Ascending aorta (tissue), 2 donors: Measurements from ENCODE around the gene TH. TPM values are rescaled to one million over a fixed set of nuclear protein-coding genes. Genes with fewer than 3 reads are reported as not detected.

Experiments
- DNase-seq, 2 donors: peaks; one replicate each; pipeline ENCODE4 v3.0.0-alpha.2; 2019; ENCODE audit warnings: low spot score in 2 of 2
- H3K27ac ChIP-seq, 2 donors: fragments of 200-600 bp; sonication (generic); one replicate each; pipeline ENCODE4 v1.5.1; 2016 to 2017; ENCODE audit warnings: mild to moderate bottlenecking in 1 of 2
- H3K27me3 ChIP-seq: fragments of 200-600 bp; sonication (generic); one replicate; pipeline ENCODE4 v1.5.1; 2017
- H3K36me3 ChIP-seq, 2 donors: fragments of 200-600 bp; sonication (generic); one replicate each; pipeline ENCODE4 v1.5.1; 2016
- H3K4me1 ChIP-seq, 2 donors: fragments of 200-600 bp; sonication (generic); one replicate each; pipeline ENCODE4 v1.5.1; 2016 to 2017; ENCODE audit warnings: mild to moderate bottlenecking in 1 of 2
- H3K4me3 ChIP-seq, 2 donors: fragments of 200-600 bp; sonication (generic); one replicate each; pipeline ENCODE4 v1.5.1; 2016 to 2017; ENCODE audit warnings: mild to moderate bottlenecking in 1 of 2
- H3K9me3 ChIP-seq, 2 donors: fragments of 200-600 bp; sonication (generic); one replicate each; pipeline ENCODE4 v1.5.1; 2016
- CTCF ChIP-seq, 3 experiments: fragments of 200-600 bp in 2 of 3; fragments of 450-650 bp in 1 of 3; sonication (generic) in 2 of 3; IDR thresholded peaks; one replicate each; pipeline ENCODE4 v1.5.1; 2016 to 2019; ENCODE audit warnings: antibody characterized with exemption in 3 of 3, mild to moderate bottlenecking in 1 of 3, moderate library complexity in 1 of 3
- intact Hi-C: fragments of 100-400 bp; cut with DNase I; formaldehyde crosslinking; loops from one replicate; pipeline ENCODE4 v1.15.1; 2023
- total RNA-seq: library from RNA; depleted of rRNA; stranded (reverse); fragments of >200 nt; gene quantifications from one replicate; pipeline ENCODE4 v1.1.0, GENCODE V29; 2016

TH gene
- total RNA-seq, 1 donor from 2014 or later: not detected

GRCh38 chr11:2169626-2170570 lies 1.7 kb downstream of the TH start:
- Histone ChIP-seq H3K9me3 (no peaks in the 10 kb centered on the region), H3K27ac (no peak overlapping the region), H3K4me1 (peaks cover 3 to 4% of the 10 kb centered on the region in 2 donors), H3K4me3 (no peak overlapping the region), H3K27me3 (peaks cover 4% of the 10 kb centered on the region), H3K36me3 (no peaks in the 10 kb centered on the region)
- no peak for TF ChIP-seq CTCF (IDR thresholded peaks at IDR 0.05)
- intact Hi-C loops: no loop called here
- DNase-seq: no peak

DNA sequence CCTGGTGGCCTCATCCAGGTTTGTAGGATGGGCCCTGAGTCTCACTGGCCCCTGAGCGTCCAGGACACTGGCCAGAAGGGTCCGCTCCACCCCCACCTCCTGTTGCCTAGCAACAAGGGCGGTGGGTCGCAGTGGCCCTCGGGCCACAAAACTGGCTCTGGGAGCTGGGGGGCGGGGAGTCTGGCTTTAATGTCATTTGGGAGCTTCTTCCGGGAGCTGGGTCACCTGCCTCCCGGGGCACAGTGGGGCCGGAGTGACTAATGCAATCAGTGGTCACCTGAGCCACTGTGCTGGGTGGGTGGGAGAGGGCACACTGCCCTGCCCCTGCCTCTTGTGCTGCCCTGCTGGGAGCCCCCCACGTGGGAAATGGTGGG lies 2.6 kb downstream of the TH start:
- Histone ChIP-seq H3K27ac (no peak overlapping the region), H3K27me3 (peaks cover 4% of the 10 kb centered on the region), H3K9me3 (no peaks in the 10 kb centered on the region), H3K36me3 (no peaks in the 10 kb centered on the region), H3K4me3 (no peak overlapping the region), H3K4me1 (peaks cover 3 to 4% of the 10 kb centered on the region in 2 donors)
- no peak for TF ChIP-seq CTCF (IDR thresholded peaks at IDR 0.05)
- DNase-seq: no peak
- intact Hi-C loops: no loop called here

- H3K9me3 ChIP-seq: no peaks in the 10 kb centered on the region
- TF ChIP-seq CTCF (IDR thresholded peaks at IDR 0.05): no peak
- intact Hi-C loops: no loop called here
- DNase-seq: no peak
- peaks cover 4% of the 10 kb centered on the region for H3K27me3 ChIP-seq
- H3K4me1 ChIP-seq: peaks cover 3 to 4% of the 10 kb centered on the region in 2 donors
- H3K4me3 ChIP-seq: no peak overlapping the region
- H3K27ac ChIP-seq: no peak overlapping the region
- H3K36me3 ChIP-seq: no peaks in the 10 kb centered on the region
Measured at GRCh38 chr11:2168286-2169004, 3.2 kb downstream of the TH start.

- peaks cover 3 to 4% of the 10 kb centered on the region in 2 donors for H3K4me1 ChIP-seq
- no peaks in the 10 kb centered on the region for H3K36me3 ChIP-seq
- peaks cover 4% of the 10 kb centered on the region for H3K27me3 ChIP-seq
- no peaks in the 10 kb centered on the region for H3K9me3 ChIP-seq
- intact Hi-C loops: no loop called here
- no peak overlapping the region for H3K4me3 ChIP-seq
- no peak for DNase-seq
- H3K27ac ChIP-seq: no peak overlapping the region
- TF ChIP-seq CTCF (IDR thresholded peaks at IDR 0.05): no peak
Measured at GRCh38 chr11:2167141-2168045, 4.2 kb downstream of the TH start.

DNA sequence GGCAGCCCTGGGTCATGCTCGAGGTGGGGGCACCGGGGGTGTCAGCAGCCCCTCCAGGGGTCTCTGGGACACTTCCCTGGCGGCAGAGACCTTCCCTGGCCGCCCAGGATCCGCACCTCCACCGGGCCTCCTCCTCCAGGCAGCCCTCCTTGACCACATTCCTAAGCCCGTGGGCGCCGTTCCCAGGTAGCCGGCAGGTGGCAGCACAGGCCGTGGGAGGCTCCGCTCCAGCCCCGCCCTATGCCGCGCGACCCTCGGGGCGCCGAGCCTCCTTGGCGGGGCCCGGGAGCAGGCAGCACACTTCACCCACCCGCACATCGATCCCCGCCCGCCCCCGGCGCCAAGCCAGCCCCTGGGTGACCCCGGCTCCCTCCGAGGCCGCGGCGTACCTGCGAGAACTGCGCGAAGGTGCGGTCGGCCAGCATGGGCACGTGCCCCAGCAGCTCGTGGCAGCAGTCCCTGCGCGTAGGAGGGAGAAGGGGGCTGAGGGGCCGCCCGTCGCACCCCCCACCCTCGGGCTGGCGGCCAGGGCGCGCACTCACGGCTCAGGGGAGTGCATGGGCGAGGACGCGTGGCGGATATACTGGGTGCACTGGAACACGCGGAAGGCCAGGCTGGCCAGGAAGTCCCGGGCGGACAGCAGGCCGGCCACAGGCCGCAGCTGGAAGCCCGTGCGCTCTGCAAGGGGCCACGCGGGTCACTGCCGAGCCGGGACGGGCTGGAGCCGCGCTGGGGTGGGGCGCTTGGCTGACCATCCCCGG lies 5.3 kb downstream of the TH start:
- no peak for DNase-seq
- Histone ChIP-seq H3K4me3 (peak overlapping the region; percentile 36 to 54), H3K27me3 (peaks cover 4% of the 10 kb centered on the region), H3K4me1 (peaks cover 3 to 4% of the 10 kb centered on the region in 2 donors), H3K27ac (no peak overlapping the region), H3K9me3 (no peaks in the 10 kb centered on the region), H3K36me3 (no peaks in the 10 kb centered on the region)
- intact Hi-C loops: no loop called here
- TF ChIP-seq CTCF (IDR thresholded peaks at IDR 0.05): peak in 2 of 3 experiments; percentile 27 to 62
